Mucosa of rectum (tissue), 2 donors: Measurements from ENCODE around the gene ASB2.

Source experiments
- H3K27ac ChIP-seq, 2 donors: one replicate each; pipeline ENCODE4 v1.7.0; 2013; ENCODE audit warnings: inconsistent platforms in 2 of 2, low read depth in 2 of 2, low read length in 2 of 2
- H3K27me3 ChIP-seq, 2 donors: one replicate each; pipeline ENCODE4 v1.7.0; 2013; ENCODE audit warnings: low read length in 2 of 2; ENCODE audit not compliant: control insufficient read depth in 2 of 2, insufficient read depth in 2 of 2
- H3K36me3 ChIP-seq, 2 donors: one replicate each; pipeline ENCODE4 v1.7.0; 2013; ENCODE audit warnings: low read length in 2 of 2; ENCODE audit not compliant: control insufficient read depth in 2 of 2, insufficient read depth in 2 of 2
- H3K4me1 ChIP-seq, 2 donors: one replicate each; pipeline ENCODE4 v1.7.0; 2013; ENCODE audit warnings: low read length in 2 of 2, mild to moderate bottlenecking in 1 of 2; ENCODE audit not compliant: control insufficient read depth in 2 of 2, insufficient read depth in 2 of 2
- H3K4me3 ChIP-seq, 2 donors: one replicate each; pipeline ENCODE4 v1.7.0; 2013; ENCODE audit warnings: low read length in 2 of 2
- H3K9ac ChIP-seq, 2 donors: one replicate each; pipeline ENCODE4 v1.7.0; 2013; ENCODE audit warnings: low read length in 2 of 2, low read depth in 1 of 2, mild to moderate bottlenecking in 1 of 2
- H3K9me3 ChIP-seq, 2 donors: one replicate each; pipeline ENCODE4 v1.7.0; 2013; ENCODE audit warnings: low read length in 2 of 2; ENCODE audit not compliant: control insufficient read depth in 2 of 2
- donor health status: healthy.
- donor health status: Normal muscosa, but diverticular disease.

Gene ASB2

DNA sequence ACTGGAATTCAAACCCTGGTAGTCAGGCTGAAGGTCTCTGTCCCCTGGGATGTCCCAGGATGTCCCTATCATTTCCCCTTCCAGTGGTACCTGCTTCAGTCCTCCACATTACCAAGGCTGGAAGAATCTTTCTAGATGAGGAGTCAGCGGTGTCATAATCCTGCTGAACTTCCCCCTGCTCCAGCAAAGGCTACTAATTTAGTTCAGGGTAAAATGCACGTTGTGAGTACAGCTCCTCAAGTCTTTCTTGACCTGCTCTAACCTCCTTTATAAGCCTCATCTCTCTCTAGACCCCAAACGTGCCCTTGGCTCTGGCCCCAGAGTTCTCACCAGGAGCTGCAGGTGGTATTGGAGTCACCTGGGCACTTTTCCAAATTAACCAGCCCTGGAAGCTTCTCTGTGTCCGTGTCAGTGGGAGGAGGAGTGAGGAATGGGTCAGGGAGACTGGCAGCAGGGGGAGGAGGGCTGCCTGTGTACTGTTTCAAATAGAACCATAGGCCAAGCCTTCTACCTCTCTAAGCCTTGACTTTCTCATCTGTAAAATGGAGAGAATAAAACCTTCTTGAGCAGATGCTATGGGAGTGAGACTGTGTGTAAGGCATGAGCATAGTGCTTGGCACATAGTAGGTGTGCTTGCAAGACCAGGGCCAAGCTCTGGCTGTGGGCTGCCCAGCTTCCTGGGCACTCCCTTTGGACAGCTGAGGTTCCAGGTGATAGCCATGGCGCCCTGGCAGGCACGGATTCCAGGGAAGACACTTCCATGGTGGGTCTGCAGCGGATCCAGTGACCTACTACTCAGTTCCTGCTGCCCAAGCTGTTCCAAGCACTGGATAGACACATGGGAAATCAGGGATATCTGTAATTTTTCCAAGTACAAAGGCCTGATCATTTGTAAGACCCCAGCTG is 24.5 kb downstream of the ASB2 start:
- H3K27ac ChIP-seq, result no peak overlapping the region
- H3K9me3 ChIP-seq, result no peaks in the 10 kb centered on the region
- no peak overlapping the region for H3K4me3 ChIP-seq
- peaks cover 0 to 11% of the 10 kb centered on the region in 2 donors for H3K36me3 ChIP-seq
- peaks cover 0 to 4% of the 10 kb centered on the region in 2 donors for H3K4me1 ChIP-seq
- H3K27me3 ChIP-seq, result no peaks in the 10 kb centered on the region
- no peak overlapping the region for H3K9ac ChIP-seq

- Histone ChIP-seq H3K4me1 (peaks cover 0 to 4% of the 10 kb centered on the region in 2 donors), H3K4me3 (no peak overlapping the region), H3K27ac (no peak overlapping the region), H3K27me3 (no peaks in the 10 kb centered on the region), H3K9me3 (no peaks in the 10 kb centered on the region), H3K36me3 (peaks cover 0 to 14% of the 10 kb centered on the region in 2 donors), H3K9ac (no peak overlapping the region)
These were observed 25.3 kb downstream of the ASB2 start for GRCh38 chr14:93950948-93951634.

GRCh38 chr14:93949511-93950075 is 26.8 kb downstream of the ASB2 start:
- Histone ChIP-seq H3K4me1 (peaks cover 0 to 4% of the 10 kb centered on the region in 2 donors), H3K4me3 (no peak overlapping the region), H3K9ac (no peak overlapping the region), H3K9me3 (no peaks in the 10 kb centered on the region), H3K36me3 (peaks cover 0 to 15% of the 10 kb centered on the region in 2 donors), H3K27me3 (no peaks in the 10 kb centered on the region), H3K27ac (no peak overlapping the region)

- Histone ChIP-seq H3K27me3 (no peaks in the 10 kb centered on the region), H3K36me3 (peaks cover 3 to 7% of the 10 kb centered on the region in 2 donors), H3K4me3 (no peak overlapping the region), H3K27ac (no peak overlapping the region), H3K4me1 (no peaks in the 10 kb centered on the region), H3K9me3 (no peaks in the 10 kb centered on the region), H3K9ac (no peak overlapping the region)
These were observed 29.1 kb downstream of the ASB2 start for GRCh38 chr14:93947282-93947681.

DNA sequence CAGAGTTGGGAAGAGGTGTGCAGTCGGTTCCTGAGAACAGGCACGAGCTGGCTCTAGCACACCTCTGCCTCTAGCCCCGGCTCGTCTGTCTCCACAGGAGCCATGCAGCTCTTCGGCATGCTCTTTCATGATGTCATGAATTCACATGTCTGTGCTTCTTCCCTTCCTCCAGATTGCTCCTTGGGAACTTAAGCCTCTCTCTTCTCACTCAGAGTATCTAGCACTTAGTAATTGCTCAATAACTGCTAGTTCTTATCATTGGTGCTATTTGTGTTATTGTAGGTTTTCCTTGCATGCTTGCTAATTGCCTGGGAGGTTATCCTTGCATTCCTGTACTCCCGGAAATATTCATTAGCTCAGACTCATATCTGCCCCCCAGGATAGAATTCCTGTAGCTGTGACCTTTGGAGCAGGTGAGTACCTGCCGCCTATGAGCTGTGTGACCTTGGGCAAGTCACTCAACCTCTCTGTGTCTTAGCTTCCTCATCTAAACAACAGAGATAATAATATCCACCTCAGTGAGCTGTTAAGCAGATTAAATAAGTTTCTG is 29.8 kb downstream of the ASB2 start:
- Histone ChIP-seq H3K9ac (no peak overlapping the region), H3K4me1 (no peaks in the 10 kb centered on the region), H3K9me3 (no peaks in the 10 kb centered on the region), H3K4me3 (no peak overlapping the region), H3K36me3 (peaks cover 3 to 7% of the 10 kb centered on the region in 2 donors), H3K27me3 (no peaks in the 10 kb centered on the region), H3K27ac (no peak overlapping the region)

DNA sequence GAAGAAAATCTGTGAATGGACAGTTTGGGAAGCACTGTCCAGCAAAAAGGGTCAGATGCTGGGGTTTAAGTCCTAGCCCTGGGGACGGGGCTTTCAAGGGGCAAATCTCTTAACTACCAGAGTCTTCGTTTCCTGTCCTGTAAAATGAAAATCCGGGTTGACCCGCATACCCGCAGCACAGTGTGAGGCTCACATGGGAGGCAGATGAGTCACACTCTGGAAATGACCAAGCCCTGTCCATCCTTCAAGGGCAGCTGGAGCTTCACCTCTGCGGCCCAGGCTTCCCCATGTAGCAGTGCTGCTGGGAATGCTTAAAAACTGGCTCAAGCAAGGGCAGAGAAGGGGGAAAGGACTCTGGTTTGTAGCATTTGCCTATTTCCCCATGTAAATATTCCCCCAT is 30.3 kb downstream of the ASB2 start:
- no peaks in the 10 kb centered on the region for H3K9me3 ChIP-seq
- peaks cover 3 to 7% of the 10 kb centered on the region in 2 donors for H3K36me3 ChIP-seq
- no peaks in the 10 kb centered on the region for H3K4me1 ChIP-seq
- H3K27me3 ChIP-seq, result no peaks in the 10 kb centered on the region
- no peak overlapping the region for H3K27ac ChIP-seq
- no peak overlapping the region for H3K4me3 ChIP-seq
- H3K9ac ChIP-seq, result no peak overlapping the region

DNA sequence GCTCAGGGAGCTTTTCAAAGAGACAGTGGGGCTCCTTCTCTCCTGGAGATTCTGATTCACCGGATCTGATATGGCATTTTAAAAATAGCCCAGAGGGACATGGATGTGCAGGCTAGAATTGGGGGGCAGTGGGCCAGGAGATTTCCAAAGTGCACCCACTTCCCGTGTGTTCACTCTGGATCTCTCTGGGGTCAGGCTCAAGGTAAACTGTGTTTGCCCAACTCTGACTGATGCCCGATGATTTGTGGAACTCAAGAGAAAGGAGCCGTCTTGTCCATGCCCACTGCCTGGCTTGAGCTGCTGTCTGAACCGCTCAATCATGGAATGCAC is 31.3 kb downstream of the ASB2 start:
- H3K27ac ChIP-seq, result no peak overlapping the region
- H3K36me3 ChIP-seq, result peaks cover 3 to 9% of the 10 kb centered on the region in 2 donors
- H3K4me1 ChIP-seq, result peaks cover 1 to 2% of the 10 kb centered on the region in 2 donors
- no peak overlapping the region for H3K4me3 ChIP-seq
- H3K9me3 ChIP-seq, result no peaks in the 10 kb centered on the region
- no peak overlapping the region for H3K9ac ChIP-seq
- no peaks in the 10 kb centered on the region for H3K27me3 ChIP-seq

DNA sequence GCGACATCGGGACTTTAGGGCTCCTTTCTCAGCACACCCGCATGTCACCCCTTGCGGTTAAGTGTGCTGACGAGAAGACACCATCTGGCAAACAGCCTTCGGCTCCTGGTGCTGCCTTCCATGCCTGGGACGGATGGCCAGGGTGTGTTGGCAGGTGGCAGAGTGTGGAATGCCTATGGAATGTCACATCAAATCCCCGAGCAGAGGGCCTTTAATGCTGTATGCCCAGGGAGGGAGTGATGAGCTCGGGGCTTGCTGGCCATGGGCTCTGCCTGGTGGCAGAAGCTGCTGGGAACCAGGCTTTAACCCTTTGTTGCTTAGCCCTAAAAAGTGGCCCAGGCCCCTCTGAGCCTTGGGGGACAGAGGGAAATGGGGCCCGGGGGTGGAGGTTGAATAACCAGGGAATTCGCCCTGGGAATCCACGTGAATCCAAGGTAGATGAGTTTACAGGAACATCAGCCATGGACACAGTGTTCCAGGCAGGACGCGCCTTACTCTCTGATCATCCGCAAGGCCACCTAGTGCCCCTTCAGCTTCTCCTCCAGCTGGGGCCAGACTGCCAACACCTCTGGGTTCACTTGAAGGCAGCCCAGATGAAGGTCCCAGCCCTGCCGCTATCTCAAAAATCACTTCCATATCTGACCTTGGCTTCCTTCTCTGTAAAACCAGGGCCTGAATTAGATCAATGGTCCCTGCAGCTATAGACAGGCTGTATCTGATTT is 31.9 kb downstream of the ASB2 start:
- Histone ChIP-seq H3K27me3 (no peaks in the 10 kb centered on the region), H3K9ac (no peak overlapping the region), H3K36me3 (peaks cover 3 to 9% of the 10 kb centered on the region in 2 donors), H3K4me3 (no peak overlapping the region), H3K27ac (no peak overlapping the region), H3K9me3 (no peaks in the 10 kb centered on the region), H3K4me1 (peaks cover 2 to 5% of the 10 kb centered on the region in 2 donors)

DNA sequence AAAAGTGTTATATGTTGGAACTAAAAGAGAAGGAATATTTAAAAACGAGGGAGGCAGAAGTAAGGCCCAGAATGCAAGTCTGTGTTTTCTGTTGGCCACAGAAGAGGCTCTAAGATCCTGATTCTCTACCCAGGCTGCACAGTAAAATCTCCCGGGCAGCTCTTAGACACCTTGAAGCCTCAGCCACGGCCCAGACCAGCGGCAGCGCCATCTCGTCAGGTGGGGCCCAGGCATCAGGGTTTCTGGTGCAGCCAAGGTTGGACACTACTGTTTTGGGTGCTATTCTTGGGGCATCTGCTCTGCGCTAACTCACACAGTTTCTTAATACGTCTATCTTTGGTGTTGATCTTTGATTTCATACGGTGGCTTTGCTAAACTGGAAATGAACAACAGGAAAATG is 32.4 kb downstream of the ASB2 start:
- H3K4me3 ChIP-seq, result no peak overlapping the region
- H3K27me3 ChIP-seq, result no peaks in the 10 kb centered on the region
- peaks cover 4 to 9% of the 10 kb centered on the region in 2 donors for H3K4me1 ChIP-seq
- H3K9ac ChIP-seq, result no peak overlapping the region
- H3K9me3 ChIP-seq, result no peaks in the 10 kb centered on the region
- H3K36me3 ChIP-seq, result peaks cover 3 to 9% of the 10 kb centered on the region in 2 donors
- H3K27ac ChIP-seq, result no peak overlapping the region
